Effector CD4-positive, alpha-beta T cell (primary cell): Measurements from ENCODE around the gene SOAT1.
"Not testable (repeated sequence)": the region's sequence is repeated elsewhere in the genome, so short reads cannot be mapped to it uniquely, and the experiment has no call there.

Source experiments
- DNase-seq: peaks from one replicate; pipeline ENCODE4 v3.0.0-alpha.2; 2020
- total RNA-seq: gene quantifications from one replicate; lab custom pipeline; 2026; lab: John Stamatoyannopoulos, UW

SOAT1 gene
- 84.2 reads per million, percentile 79 among the genes with 10 or more reads in this experiment for total RNA-seq

- DNase-seq = peak; percentile 91
Observed at GRCh38 chr1:179293340-179294327, at the start of gene SOAT1. Gene SOAT1 (plus strand): TSS chr1:179293797. CDS start chr1:179302685, 8,888 bp downstream.

- not testable (repeated sequence) for DNase-seq
Observed at GRCh38 chr1:179245426-179245825, 48.2 kb upstream of the SOAT1 start.

- no peak for DNase-seq
Observed at GRCh38 chr1:179247923-179248322, 45.7 kb upstream of the SOAT1 start.

- no peak for DNase-seq
Observed at GRCh38 chr1:179251675-179252074, 41.9 kb upstream of the SOAT1 start.

GRCh38 chr1:179252606-179253005 lies 41.0 kb upstream of the SOAT1 start:
- DNase-seq = no peak

- DNase-seq = no peak
Observed at GRCh38 chr1:179253286-179253972, 40.2 kb upstream of the SOAT1 start.

GRCh38 chr1:179262183-179262582 lies 31.4 kb upstream of the SOAT1 start:
- no peak for DNase-seq

- no peak for DNase-seq
Observed at GRCh38 chr1:179263121-179263520, 30.5 kb upstream of the SOAT1 start.

- DNase-seq = no peak
Observed at GRCh38 chr1:179264507-179264906, 29.1 kb upstream of the SOAT1 start.

- no peak for DNase-seq
Observed at GRCh38 chr1:179269071-179269470, 24.5 kb upstream of the SOAT1 start.

- DNase-seq = not testable (repeated sequence)
Observed at GRCh38 chr1:179274424-179274823, 19.2 kb upstream of the SOAT1 start.

GRCh38 chr1:179278920-179279319 lies 14.7 kb upstream of the SOAT1 start:
- DNase-seq = no peak

- no peak for DNase-seq
Observed at GRCh38 chr1:179283992-179284391, 9.6 kb upstream of the SOAT1 start.

GRCh38 chr1:179287946-179288345 lies 5.7 kb upstream of the SOAT1 start:
- DNase-seq = no peak

GRCh38 chr1:179288977-179289376 lies 4.6 kb upstream of the SOAT1 start:
- no peak for DNase-seq

GRCh38 chr1:179295164-179295755 lies 1.7 kb downstream of the SOAT1 start:
- no peak for DNase-seq

GRCh38 chr1:179296356-179297104 lies 2.9 kb downstream of the SOAT1 start:
- no peak for DNase-seq

- DNase-seq = no peak
Observed at GRCh38 chr1:179297105-179297378, 3.4 kb downstream of the SOAT1 start.

GRCh38 chr1:179298952-179299351 lies 5.4 kb downstream of the SOAT1 start:
- DNase-seq = peak; percentile 23

- no peak for DNase-seq
Observed at GRCh38 chr1:179300112-179300511, 6.5 kb downstream of the SOAT1 start.

GRCh38 chr1:179302070-179302469 lies 8.5 kb downstream of the SOAT1 start:
- no peak for DNase-seq

- no peak for DNase-seq
Observed at GRCh38 chr1:179303200-179303785, 9.7 kb downstream of the SOAT1 start.
